K562 (cell line): ENCODE measurements around the gene AMPD1. TPM values are rescaled to one million over a fixed set of nuclear protein-coding genes. Genes with fewer than 3 reads are reported as not detected.

Experiments
- BRF2 ChIP-seq: IDR thresholded peaks from 3 replicates; pipeline ENCODE4 v1.6.1; 2011; ENCODE audit warnings: borderline replicate concordance, mild to moderate bottlenecking; ENCODE audit not compliant: insufficient read length, insufficient read depth
- CSDE1 ChIP-seq, 2 experiments: fragments of 450-650 bp; IDR thresholded peaks; 2 replicates each; pipeline ENCODE4 v1.6.1; 2016; ENCODE audit warnings: mild to moderate bottlenecking in 1 of 2
- DPF2 ChIP-seq: fragments of 450-650 bp; IDR thresholded peaks from 2 replicates; pipeline ENCODE4 v1.6.1; 2016
- E2F6 ChIP-seq, 2 experiments: IDR thresholded peaks; 2 replicates each; pipeline ENCODE4 v1.6.1; 2011; ENCODE audit warnings: borderline replicate concordance in 1 of 2, control low read depth in 1 of 2, low read depth in 1 of 2, low read length in 1 of 2, mild to moderate bottlenecking in 1 of 2, mixed read lengths in 1 of 2, moderate library complexity in 1 of 2; ENCODE audit not compliant: insufficient read depth in 1 of 2, insufficient read length in 1 of 2, poor library complexity in 1 of 2, severe bottlenecking in 1 of 2; ENCODE audit errors: extremely low read depth in 1 of 2
- FOXM1 ChIP-seq, 2 experiments: fragments of 450-650 bp in 1 of 2; sonication (generic) in 1 of 2; formaldehyde crosslinking in 1 of 2; IDR thresholded peaks; 2 replicates each; pipeline versions ENCODE4 v1.6.1 to v1.9.0; 2017 to 2022; ENCODE audit warnings: low read depth in 2 of 2, mild to moderate bottlenecking in 2 of 2, missing genetic modification reagents in 1 of 2, moderate library complexity in 1 of 2
- KLF1 ChIP-seq: fragments of 450-650 bp; IDR thresholded peaks from 2 replicates; pipeline ENCODE4 v1.6.1; 2016; ENCODE audit warnings: missing genetic modification characterization, missing compliant biosample characterization
- MYC ChIP-seq, 2 experiments: fragments of 250-450 bp in 1 of 2; sonication (Bioruptor Pico) in 1 of 2; IDR thresholded peaks; 2 replicates each; pipeline versions ENCODE4 v1.5.1 to v1.6.1; 2012 to 2021; ENCODE audit warnings: low read depth in 2 of 2, borderline replicate concordance in 1 of 2, improper control_type of control experiment in 1 of 2, low read length in 1 of 2, mild to moderate bottlenecking in 1 of 2, moderate library complexity in 1 of 2
- NEUROD1 ChIP-seq: fragments of 150-350 bp; IDR thresholded peaks from 2 replicates; pipeline ENCODE4 v1.6.1; 2014; ENCODE audit warnings: borderline replicate concordance, low read length, low read depth; ENCODE audit not compliant: partially characterized antibody
- POLR2AphosphoS5 ChIP-seq: IDR thresholded peaks from 2 replicates; pipeline ENCODE4 v1.6.1; 2011; ENCODE audit warnings: mild to moderate bottlenecking, low read depth, low read length, moderate library complexity; ENCODE audit not compliant: control insufficient read depth, insufficient read depth
- RCOR1 ChIP-seq, 2 experiments: IDR thresholded peaks; 2 replicates each; pipeline ENCODE4 v1.6.1; 2012; ENCODE audit warnings: low read depth in 2 of 2, low read length in 2 of 2, borderline replicate concordance in 1 of 2, improper control_type of control experiment in 1 of 2
- SAFB ChIP-seq: fragments of 200-400 bp; formaldehyde crosslinking; IDR thresholded peaks from 2 replicates; pipeline ENCODE4 v1.6.1; 2017; ENCODE audit warnings: low read depth, low read length, borderline replicate concordance
- SNRNP70 ChIP-seq: fragments of 200-400 bp; formaldehyde crosslinking; optimal IDR thresholded peaks from 2 replicates; pipeline ENCODE3; 2017; ENCODE audit warnings: low read depth, low read length
- SRF ChIP-seq, 2 experiments: fragments of 250-450, 450-650 bp in 1 of 2; sonication (Bioruptor Pico) in 1 of 2; sonication (generic) in 1 of 2; formaldehyde crosslinking; IDR thresholded peaks; 2 replicates each; pipeline versions ENCODE4 v1.5.0 to v1.5.1; 2020 to 2022; ENCODE audit warnings: mild to moderate bottlenecking in 1 of 2, missing genetic modification reagents in 1 of 2
- ZEB2 ChIP-seq: fragments of 450-650 bp; IDR thresholded peaks from 2 replicates; pipeline ENCODE4 v1.6.1; 2016
- ZFP30 ChIP-seq: fragments of 250-450 bp; sonication (Bioruptor Pico); IDR thresholded peaks from 2 replicates; pipeline ENCODE4 v1.8.0; 2022; ENCODE audit warnings: moderate library complexity, mild to moderate bottlenecking, inconsistent platforms, borderline replicate concordance
- ZFPM2 ChIP-seq: fragments of 250-450 bp; sonication (Bioruptor Pico); IDR thresholded peaks from 2 replicates; pipeline ENCODE4 v1.5.1; 2022; ENCODE audit warnings: mild to moderate bottlenecking
- ZNF280B ChIP-seq: fragments of 250-450 bp; sonication (Bioruptor Pico); IDR thresholded peaks from 2 replicates; pipeline ENCODE4 v1.5.1; 2021; ENCODE audit warnings: mild to moderate bottlenecking
- ZNF583 ChIP-seq: fragments of 250-450 bp; sonication (Bioruptor Pico); IDR thresholded peaks from 2 replicates; pipeline ENCODE4 v1.4.0; 2020
- ZNF785 ChIP-seq: fragments of 250-450 bp; sonication (Bioruptor Pico); IDR thresholded peaks from 2 replicates; pipeline ENCODE4 v1.4.0; 2020; ENCODE audit warnings: mild to moderate bottlenecking
- polyA plus RNA-seq, 8 experiments: library from polyadenylated mRNA; depleted of rRNA in 4 of 8; stranded (reverse) in 5 of 8; unstranded in 3 of 8; fragments of >200 nt; fragmentation: Nextera tagmentation in 2 of 8; fragmentation: Illumina TruSeq in 1 of 8; extraction: Ambion mirVana in 2 of 8; extraction: Trizol in 1 of 8; gene quantifications; 2 replicates each; pipeline versions ENCODE4 v1.2.1 to v1.2.3, GENCODE V29; 2011 to 2014; ENCODE audit warnings: inconsistent platforms in 1 of 8, missing spikeins in 1 of 8
- total RNA-seq, 7 experiments: library from RNA; depleted of rRNA in 6 of 7; stranded (reverse); fragments of >200 nt in 6 of 7; fragmentation: Illumina TruSeq in 2 of 7; extraction: Trizol in 2 of 7; gene quantifications; 2 replicates each; pipeline versions ENCODE4 v1.2.1 to v1.2.3, GENCODE V29; 2011 to 2021; ENCODE audit warnings: low replicate concordance in 1 of 7

AMPD1 gene
- total and polyA plus RNA-seq, 9 of the 15 experiments (the other 6 are each of a cell fraction or from before 2014, with no cell fraction given): 0.04 to 0.17 TPM; not detected in 7

- TF ChIP-seq ZNF280B (CRISPR knock-in tag) (no peak), E2F6 (IDR thresholded peaks at IDR 0.05; ENCODE audit: borderline replicate concordance in 1 of 2, extremely low read depth in 1 of 2, insufficient read depth in 1 of 2, insufficient read length in 1 of 2, low read depth in 1 of 2, low read length in 1 of 2, poor library complexity in 1 of 2, severe bottlenecking in 1 of 2) (peak in 1 of 2 experiments; percentile 63), SRF (CRISPR knock-in tag; IDR thresholded peaks at IDR 0.05) (peak in 1 of 2 experiments; percentile 42; a peak in 2 of 4 replicates), RCOR1 (IDR thresholded peaks at IDR 0.05; ENCODE audit: borderline replicate concordance in 1 of 2, low read depth in 2 of 2, low read length in 2 of 2) (peak in 1 of 2 experiments; percentile 47; a peak in 1 of 4 replicates), NEUROD1 (peak; percentile 87), POLR2AphosphoS5 (peak; percentile 93), SNRNP70 (no peak), ZNF583 (CRISPR knock-in tag) (no peak), DPF2 (peak; percentile 82), BRF2 (no peak), ZFP30 (CRISPR knock-in tag) (no peak), ZFPM2 (CRISPR knock-in tag) (0 out of 2 replicates have a peak, but pooled peaks have one; percentile 48), FOXM1 (IDR thresholded peaks at IDR 0.05; ENCODE audit: low read depth) (no peak), FOXM1 (CRISPR knock-in tag; IDR thresholded peaks at IDR 0.05; ENCODE audit: low read depth) (no peak), SAFB (no peak), ZEB2 (no peak), ZNF785 (CRISPR knock-in tag) (no peak), KLF1 (tag) (peak; percentile 95), MYC (IDR thresholded peaks at IDR 0.05; ENCODE audit: low read depth, low read length) (peak; percentile 100), MYC (CRISPR knock-in tag; IDR thresholded peaks at IDR 0.05; ENCODE audit: borderline replicate concordance, low read depth) (peak; percentile 97), CSDE1 (IDR thresholded peaks at IDR 0.05) (peak in 1 of 2 experiments; percentile 61; a peak in 2 of 4 replicates)
Observed at GRCh38 chr1:114716304-114717170, 21.2 kb upstream of the AMPD1 start, which contains the start of gene NRAS (continued).
